Embryonic facial prominence (tissue), 1 donor: ENCODE measurements around the gene PGF.
A peak's percentile ranks its signal among the peaks of the same experiment; 100 is the strongest.
"Not testable (repeated sequence)": the region's sequence is repeated elsewhere in the genome, so short reads cannot be mapped to it uniquely, and the experiment has no call there.

Source experiments
- DNase-seq: peaks from one replicate; pipeline ENCODE4 v3.0.0-alpha.2; 2016; ENCODE audit errors: extremely low spot score

The PGF gene

DNA sequence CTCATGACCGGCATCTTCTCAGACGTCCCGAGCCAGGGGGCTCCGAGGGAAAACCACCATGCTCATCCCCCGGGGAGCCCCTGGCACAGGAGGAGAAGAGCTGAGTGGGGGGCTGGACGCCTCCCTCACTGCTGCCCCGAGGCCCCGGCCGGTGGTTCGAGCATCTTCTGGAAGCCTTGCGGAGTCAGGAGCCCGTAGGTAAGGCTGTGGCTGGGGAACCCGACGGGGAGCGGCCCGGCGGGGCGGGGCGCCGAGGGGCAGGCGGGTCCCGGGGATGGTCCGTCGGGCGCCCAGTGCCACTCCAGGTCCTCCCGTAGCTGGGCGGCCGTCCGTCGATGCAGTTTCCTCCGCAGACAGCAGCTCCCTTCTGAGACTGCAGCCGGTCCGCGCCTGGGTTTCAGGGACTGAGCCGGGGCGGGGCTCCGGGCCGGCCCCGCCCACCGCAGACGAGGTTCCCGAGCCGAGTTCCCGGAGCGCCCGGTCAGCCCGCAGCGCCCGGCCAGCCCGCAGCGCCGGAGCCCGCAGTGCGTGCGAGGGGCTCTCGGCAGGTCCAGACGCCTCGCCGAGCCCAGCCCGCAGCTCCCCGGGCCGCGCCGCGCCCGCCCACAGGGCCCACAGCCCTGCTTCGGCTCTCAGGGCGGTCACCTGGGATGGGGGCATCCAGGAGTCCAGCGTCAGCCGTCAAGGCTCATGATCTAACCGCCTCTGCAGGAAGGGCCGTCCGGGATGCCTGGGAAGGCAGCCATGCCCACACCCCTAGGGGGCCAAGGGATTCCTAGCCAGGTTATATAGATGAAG is at the start of gene PGF:
TSS of gene PGF (minus strand) at position 369 of the 798 bp plus-strand sequence. CDS start at position 14, 355 bp downstream.
- no peak for DNase-seq

DNA sequence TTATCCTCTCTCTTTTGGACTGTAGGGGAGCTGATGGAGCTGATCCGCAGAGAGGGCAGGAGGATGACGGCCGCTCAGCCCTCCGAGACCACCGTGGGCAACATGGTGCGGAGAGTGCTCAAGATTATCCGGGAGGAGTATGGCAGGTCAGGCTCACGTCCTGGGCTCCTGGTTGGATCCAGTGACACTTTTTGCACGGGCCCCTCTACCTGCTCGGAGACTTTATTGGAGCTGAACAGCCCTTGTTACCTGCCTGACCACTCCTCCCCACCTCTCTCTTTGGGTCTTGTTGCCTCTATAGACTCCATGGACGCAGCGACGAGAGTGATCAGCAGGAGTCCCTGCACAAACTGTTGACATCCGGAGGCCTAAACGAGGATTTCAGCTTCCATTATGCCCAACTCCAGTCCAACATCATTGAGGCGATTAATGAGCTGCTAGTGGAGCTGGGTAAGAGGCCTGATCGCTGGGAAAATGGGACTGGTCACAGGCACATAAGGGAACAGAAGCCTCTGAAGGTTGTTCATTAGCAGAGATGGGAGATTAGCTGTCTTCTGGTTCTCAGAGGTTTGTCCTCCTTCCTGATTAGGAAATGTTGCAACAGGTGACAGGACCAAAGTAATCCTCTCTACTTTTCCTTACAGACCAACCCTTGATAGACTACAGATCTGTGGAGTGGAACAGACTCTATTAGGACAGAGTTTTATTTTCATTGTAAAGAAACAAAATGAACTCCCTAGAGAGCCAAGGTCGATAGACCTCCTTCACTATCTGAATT is 48.0 kb upstream of the PGF start:
- no peak for DNase-seq

DNA sequence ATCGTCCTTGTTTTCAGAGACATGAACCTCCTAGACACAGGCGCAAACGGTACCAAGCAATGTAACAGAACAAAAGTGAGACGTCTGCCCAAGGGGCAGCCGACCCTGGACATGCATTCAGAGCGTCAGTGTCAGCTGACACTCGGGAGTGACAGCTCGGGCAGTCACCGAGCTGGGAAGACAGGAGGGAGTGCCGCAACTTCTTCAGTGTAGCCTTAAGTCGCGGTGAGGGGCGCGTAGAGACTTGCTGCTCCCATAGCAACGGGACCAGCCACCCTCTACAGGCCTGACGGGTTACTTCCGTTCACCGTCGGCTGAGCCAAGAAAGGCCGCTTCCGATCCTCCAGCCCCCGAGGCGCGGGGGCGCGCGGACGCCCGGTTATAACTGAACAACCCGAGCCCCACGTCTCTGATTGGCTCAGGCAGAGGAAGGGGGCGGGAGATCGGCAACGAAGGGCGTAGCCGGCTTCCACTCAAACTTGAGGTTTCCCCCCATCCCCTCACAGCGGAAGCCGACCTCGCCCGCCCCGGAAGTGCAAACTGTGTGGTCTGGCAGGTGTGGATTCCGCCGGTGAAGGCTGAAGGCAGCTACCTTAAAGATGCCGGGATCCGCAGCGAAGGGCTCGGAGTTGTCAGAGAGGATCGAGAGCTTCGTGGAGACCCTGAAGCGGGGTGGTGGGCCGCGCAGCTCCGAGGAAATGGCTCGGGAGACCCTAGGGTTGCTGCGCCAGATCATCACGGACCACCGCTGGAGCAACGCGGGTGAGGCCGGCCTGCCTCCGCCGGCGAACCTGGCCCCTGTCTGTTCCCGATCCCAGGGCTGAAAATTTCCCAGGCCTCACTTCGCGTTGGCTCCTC is 47.2 kb upstream of the PGF start, which contains the start of gene EIF2B2:
TSS of gene EIF2B2 (plus strand) at position 530 of the 858 bp plus-strand sequence. CDS start at position 600, 70 bp downstream.
- peak; percentile 92 for DNase-seq

DNA sequence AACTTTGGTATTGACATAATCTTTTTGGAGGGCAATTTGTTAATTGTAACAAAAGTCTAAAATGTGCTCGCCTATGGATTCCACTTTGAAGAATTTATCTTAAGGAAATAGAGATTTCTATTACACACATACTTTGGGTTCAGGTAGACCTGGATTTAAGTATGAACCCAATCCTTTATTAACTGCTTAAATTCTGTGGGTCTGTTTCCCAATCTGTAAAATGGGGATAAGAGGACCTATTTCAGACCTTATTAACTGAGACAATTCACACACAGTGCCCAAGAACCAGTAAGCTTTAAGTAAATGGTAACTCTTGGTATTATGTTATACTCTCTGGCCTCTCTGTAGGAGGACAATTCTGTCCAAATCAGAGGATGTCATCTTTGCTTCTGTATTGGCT is 46.5 kb upstream of the PGF start:
- DNase-seq = no peak

DNA sequence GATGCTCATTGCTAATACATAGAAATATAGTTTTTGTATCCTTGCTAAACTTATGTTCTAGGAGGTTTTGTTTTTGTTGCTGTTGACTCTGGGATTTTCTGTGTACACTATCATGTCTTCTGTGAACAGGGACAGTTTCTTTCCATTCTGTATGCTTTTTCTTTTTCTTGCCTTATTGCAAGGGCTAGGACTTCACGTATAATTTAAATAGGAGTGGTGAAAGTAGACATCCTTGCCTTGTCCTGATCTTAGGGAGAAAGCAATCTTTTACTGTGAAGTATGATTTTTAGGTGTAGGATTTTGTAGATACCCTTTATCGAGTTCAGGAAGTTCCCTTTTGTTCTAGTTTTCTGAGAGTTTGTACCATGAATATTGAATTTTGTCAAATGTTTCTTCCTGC is 45.9 kb upstream of the PGF start:
- DNase-seq = no peak

DNA sequence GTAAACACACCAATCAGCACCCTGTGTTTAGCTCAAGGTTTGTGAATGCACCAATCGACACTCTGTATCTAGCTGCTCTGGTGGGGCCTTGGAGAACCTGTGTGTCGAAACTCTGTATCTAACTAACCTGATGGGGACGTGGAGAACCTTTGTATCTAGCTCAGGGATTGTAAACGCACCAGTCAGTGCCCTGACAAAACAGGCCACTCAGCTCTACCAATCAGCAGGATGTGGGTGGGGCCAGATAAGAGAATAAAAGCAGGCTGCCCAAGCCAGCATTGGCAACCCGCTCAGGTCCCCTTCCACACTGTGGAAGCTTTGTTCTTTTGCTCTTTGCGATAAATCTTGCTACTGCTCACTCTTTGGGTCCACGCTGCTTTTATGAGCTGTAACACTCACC is 40.4 kb upstream of the PGF start:
- DNase-seq = not testable (repeated sequence)

DNA sequence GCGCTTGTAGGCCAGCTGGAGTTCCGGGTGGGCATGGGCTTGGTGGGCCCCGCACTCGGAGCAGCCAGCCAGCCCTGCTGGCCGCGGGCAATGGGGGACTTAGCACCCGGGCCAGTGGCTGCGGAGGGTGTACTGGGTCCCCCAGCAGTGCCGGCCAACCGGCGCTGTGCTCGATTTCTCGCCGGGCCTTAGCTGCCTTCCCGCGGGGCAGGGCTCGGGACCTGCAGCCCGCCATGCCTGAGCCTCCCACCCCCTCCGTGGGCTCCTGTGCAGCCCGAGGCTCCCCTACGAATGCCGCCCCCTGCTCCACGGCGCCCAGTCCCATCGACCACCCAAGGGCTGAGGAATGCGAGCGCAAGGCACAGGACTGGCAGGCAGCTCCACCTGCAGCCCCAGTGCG is 38.8 kb upstream of the PGF start:
- DNase-seq = not testable (repeated sequence)

DNA sequence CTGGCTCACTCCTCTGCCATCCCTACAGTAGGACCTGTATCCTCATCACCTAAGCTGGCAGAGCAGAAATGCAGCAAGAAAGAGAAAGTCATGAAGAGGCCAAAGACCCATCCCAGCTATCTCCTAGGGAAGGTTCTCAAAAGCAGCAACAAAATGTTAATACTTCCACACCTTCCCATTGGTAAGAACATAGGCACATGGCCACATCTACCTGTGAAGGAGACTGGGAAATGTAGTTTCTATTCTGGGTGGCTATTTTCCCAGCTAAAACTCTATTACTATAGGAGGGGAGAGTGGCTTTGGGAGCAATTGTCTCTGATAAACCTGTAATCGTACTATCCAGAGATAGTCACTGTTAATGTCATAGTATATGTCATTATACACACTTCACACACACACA is 33.6 kb upstream of the PGF start:
- no peak for DNase-seq

DNA sequence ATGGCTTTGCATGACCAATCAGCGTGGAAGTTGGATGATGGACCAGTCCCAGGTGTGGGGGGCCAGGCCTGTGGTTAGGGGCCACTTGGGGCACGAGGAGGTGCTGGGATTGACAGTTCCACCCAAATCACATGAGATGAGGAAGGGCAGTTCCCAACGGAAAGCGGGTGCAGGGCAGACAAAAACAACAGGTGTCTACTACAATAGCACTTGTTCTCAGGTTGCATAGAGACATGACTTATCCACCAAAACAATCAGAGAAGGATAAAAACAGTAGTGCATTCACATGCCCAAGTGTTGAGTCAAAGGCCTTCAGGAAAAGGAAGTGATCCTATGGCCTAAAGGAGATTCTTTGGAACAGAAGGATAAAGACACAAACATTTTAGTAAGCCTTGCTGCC is 32.7 kb upstream of the PGF start:
- DNase-seq = no peak

DNA sequence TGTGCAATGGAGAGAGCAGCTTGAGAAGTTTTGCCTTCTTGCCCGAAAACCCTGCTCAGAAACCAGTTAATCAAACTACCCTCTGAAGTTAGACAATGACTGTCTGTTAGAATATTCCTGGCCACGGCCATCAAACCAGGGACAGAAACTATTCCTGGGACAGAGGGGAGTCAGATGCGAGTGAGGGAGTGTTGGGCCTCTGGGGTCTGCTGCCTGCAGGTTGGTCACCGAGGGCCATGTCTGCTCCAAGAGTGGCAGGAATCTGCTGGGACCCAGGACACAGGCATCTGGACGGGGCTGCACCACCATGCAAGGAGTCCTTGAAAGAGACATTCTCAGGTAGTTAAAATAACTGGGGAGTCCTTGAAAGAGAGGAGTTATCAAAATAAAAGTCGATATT is 30.4 kb upstream of the PGF start:
- no peak for DNase-seq

DNA sequence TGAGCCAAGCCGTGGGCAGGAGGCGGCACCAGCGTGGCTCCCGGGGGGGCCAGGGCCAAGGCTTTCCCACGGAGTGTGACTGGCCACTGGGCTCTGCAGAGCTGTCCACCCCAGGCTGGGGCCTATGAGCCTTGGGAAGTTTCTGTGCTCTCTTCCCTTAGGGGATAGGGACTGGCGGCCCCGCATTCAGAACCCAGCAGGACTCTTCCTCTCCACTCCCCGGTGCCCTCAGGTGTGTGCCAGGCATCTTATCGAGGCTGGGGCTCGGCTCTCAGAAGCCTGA is 29.6 kb upstream of the PGF start:
- DNase-seq = no peak

DNA sequence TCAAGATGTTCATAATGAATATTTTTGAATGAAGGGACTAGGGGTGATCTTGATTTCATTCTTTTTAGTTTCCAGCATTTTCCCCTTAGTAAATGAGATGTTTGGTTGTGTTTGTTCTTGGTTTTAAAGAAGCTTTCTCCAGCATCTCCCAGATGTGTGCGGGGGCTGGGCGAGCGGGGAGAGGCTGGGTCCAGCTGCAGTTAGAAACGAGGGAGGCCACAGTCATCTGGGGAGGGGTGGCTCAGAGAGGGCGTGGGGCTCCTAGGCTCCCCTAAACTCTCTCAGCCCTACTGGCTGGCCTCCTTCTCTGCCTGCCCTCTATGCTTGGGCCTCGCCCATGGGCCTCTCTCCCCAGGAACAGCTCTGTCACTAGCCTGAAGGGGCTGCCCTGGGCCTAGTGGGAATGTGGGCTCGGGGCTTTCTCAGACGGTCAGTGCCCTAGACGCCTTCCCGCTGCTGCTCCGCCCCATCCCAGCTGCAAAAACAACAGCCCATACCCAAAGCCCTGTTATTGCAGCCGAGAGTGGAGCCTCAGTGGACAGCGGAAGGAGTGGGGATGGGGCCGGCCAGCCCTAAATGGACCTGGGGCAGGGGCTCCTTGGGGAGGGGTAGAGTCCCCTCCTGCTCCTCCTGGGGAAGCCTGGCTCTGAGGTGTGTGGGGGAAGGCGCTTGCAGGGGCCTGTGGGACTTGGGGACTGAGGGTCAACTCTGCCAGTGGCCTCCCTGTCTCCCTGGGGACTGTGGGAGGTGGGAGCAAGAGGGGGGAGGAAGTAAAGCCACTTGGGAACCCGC is 29.0 kb upstream of the PGF start:
- no peak for DNase-seq

DNA sequence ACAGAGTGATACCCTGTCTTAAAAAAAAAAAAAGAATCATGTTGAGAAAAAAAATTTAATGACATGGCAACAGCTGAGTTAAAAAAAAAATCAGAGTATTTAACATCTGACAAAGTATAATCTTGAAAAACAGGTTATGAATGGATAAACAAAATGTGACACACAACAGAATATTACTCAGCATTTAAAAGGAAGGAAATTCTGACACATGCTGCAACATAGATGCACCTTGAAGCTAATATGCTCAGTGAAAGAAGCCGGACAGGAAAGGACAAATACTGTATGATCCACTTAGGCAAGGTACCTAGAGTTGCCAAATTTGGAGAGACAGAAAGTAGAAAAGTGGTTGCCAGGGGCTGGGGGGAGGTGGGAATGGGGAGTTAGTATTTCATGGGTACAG is 27.9 kb upstream of the PGF start:
- DNase-seq = no peak

DNA sequence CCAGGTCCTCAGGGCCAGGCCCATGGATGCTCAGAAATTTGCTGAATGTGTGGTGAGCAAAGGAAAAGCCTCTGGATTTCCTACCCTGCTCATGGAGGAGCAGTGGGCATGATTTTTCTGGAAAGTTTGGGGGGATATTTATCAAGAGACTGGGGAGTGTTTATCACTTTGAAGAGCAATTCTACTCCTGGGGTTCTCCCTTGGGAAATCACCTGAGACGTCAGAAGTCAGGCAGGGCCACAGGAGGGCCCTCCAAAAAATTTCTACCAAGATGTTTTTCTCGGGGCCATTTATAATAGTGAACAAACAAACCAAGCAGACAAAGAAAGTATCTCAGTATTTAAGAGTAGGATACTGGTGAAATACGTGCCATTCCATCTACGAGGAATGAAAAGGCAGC is 27.3 kb upstream of the PGF start:
- no peak for DNase-seq

DNA sequence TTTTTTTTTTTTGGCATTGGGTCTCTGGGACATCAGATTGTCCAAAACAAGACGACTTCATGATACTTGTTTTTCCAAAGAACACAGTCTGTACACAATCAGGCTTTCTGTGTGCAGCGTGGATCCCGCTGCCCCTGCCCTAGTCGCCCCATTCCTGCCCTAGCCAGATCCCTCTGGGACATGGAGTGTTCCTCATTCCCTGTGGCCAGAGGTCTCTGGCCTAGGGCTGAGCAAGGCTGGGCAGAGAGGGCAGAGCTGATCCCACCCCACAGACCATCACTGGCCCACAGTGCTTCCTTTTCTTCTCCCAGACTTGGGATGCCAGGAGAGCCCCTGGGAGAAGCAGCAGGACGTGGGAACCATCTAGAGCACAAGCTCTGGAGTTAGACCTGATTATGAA is 26.4 kb upstream of the PGF start:
- no peak for DNase-seq

DNA sequence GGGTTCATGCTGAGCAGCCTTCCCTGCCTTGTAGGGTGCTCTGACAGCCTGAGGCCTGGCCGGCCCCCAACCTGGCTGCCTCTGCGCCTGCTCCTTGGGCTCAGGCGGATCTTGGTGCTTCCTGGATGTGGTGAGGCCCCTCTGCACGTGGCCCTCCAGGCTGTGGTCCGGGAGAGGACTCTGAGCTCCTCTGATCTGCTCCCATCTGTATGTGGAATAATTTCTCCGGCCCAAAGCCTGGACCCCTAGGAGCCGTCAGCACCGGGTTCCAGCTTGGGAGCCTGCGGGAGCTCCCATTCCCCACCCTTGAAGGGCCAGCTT is 26.0 kb upstream of the PGF start:
- DNase-seq = no peak

DNA sequence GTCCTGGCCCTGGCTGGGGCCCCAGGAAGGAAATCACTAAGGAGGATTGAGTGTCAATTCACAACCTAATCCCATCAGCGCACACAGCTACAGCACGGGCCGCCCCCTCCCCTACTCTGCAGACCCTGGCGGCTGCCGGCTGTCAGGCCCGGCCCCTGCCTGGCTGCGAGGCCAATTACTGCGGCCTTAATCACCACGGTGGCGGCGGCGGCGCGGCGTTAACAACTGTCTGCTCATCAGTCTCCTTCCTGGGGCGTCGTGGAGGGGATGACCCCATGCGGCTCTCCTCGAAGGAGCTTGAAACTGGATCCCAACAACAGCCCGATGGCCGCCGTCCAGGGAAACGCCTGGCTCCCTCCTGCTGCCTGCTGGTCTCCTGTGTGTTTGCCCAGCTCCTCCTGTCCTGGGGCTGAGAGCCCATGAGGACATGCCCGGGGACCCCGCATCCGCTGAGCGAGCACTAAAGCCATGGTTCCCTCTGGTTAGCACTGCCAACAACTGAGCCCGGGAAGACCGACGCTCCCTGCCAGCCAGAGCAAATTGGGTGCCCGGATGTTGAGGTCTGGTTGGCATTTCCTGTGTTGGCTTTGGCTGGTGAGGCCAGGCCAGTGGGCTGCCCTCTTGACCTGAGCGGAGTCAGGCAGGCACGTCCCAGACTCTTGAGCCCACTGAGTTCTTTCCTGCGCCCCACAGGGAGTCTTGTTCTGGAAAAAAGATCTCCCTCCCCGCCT is 25.5 kb upstream of the PGF start:
- DNase-seq = no peak

DNA sequence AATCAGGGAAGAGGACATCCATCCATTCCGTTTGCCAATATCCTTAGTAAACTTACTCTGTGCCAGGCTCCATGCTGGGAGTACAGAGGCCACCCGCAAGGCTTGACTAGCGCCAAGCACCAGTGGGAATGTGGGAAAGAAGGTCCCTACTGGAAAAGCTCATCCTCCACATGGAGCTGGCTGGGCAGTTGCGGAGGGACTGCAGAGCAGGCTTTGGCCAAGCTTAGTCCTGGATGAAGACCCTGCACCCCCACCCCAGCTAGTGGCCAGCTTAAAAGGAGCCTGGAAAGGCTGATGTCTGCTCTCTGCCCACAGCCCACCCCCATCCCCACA is 25.0 kb upstream of the PGF start:
- DNase-seq = no peak

DNA sequence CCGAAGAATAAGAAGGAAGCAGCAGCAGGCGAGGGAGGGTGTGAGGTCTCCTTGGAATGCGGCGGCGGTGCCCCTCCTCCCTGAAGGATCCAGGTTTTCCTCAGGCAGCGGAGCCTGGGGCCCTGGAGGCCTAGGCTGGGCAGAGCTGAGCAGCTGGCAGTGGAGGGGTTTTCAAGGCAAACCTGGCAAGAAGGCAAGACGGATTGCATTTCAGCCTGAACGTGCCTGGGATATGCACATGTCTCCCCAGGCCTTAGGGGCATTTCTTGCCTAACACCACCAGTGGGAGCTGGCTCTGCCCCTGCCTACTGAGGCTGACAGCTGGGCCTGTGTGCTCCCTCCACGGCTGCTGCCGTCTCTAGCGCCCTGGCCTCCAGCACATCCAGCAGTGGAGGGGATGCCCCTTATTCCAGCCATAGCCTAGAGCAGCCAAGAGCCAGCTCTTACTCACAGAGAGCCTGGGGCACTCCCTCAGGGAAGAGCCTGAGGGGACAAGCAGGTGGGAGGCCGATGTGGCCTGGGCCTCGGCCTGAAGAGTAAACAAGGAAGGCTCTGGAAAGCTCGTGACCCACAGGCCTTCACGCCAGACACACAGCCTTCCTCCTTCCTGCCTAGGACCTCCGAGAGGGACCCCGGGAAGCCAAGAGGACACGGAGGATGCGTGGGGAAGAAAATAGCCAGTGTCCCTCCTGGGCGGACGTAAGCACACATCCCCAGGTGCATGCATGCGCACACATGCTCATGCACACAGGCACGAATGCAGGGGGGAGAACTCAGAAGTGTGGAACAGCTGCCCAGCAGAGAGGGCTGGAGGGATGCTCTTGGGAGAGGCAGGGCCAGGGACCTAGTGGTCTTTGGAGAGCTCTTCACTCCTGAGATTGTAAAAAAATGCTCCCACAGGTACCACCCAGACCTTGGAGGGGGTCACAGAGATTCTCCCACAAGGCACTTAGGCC is 24.3 kb upstream of the PGF start:
- no peak for DNase-seq

DNA sequence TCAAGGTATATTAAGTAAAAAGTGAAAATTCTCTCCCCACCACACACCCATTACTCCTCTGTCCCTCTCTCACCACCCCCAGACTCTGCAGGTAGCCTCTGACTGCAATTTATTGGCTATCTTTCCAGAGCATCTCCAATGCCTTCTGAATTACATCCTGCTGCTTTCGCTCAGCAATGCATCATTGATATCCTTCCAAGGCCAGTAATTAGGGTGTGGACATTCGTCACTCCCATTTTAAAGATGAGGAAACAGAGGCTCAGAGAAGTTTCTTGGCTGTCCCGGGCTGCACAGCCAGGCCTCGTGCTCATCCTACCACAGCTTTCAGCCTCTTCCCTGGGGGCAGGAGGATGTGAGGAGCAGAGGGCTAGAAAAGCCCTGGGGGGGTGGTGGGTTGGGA is 23.6 kb upstream of the PGF start:
- no peak for DNase-seq
